ENCODE data around the gene POU2F3. TPM values are rescaled to one million over a fixed set of nuclear protein-coding genes. Genes with fewer than 3 reads are reported as not detected.
A peak's percentile ranks its signal among the peaks of the same experiment; 100 is the strongest.

POU2F3 gene
- total RNA-seq, 3 donors from 2014 or later (not counting 1 experiment from before 2014, with no cell fraction given), result not detected

DNA sequence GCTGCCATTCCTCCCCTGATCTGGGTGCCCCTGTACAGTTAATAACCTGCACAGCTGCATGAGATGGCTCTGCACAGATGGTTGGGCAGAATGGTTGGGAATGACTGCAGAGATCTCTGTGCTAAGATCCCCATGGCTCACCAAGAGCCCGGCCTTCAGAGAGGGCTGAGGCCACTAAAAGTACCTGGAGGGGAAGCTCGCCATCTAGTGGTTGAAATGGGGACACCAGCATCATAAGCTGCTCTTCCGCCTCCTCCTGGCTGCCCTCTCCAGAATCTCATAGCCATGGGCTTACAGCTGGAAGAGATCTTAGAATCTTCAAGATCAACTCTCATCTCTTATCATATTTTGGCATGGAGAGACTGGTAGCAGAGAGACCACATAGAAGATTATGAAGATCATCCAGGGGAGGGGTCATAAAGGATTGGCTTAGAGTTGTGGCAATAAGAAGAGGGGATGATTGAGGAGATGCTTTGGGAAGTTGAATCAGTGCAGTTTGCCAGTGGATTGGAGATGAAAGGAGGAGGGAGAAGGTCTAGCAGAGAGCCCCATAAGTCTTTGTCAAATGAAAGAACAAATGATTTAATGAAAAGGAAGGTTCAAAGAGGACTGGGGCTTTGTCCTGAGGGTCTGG lies 63.2 kb downstream of the POU2F3 start:
- ATAC-seq (peak; percentile 55 to 81 (median 78)), DNase-seq (peak; percentile 47 to 81)
- intact Hi-C loops (cut with micrococcal nuclease), result no loop called here
- H3K9me3 ChIP-seq (ENCODE audit: control insufficient read depth, insufficient read depth, low read length), result no peaks in the 10 kb centered on the region
- TF ChIP-seq, protein P1, sequence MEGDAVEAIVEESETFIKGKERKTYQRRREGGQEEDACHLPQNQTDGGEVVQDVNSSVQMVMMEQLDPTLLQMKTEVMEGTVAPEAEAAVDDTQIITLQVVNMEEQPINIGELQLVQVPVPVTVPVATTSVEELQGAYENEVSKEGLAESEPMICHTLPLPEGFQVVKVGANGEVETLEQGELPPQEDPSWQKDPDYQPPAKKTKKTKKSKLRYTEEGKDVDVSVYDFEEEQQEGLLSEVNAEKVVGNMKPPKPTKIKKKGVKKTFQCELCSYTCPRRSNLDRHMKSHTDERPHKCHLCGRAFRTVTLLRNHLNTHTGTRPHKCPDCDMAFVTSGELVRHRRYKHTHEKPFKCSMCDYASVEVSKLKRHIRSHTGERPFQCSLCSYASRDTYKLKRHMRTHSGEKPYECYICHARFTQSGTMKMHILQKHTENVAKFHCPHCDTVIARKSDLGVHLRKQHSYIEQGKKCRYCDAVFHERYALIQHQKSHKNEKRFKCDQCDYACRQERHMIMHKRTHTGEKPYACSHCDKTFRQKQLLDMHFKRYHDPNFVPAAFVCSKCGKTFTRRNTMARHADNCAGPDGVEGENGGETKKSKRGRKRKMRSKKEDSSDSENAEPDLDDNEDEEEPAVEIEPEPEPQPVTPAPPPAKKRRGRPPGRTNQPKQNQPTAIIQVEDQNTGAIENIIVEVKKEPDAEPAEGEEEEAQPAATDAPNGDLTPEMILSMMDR (IDR thresholded peaks at IDR 0.05), result peak; percentile 96
- 34% methylated on average over 3 of the region's 3 CpGs for WGBS (ENCODE audit: insufficient coverage)
- H3K27me3 ChIP-seq (ENCODE audit: control insufficient read depth, insufficient read depth, low read length), result no peaks in the 10 kb centered on the region
- no peak overlapping the region for H3K4me3 ChIP-seq (ENCODE audit: low read length)
- peaks cover 10 to 19% of the 10 kb centered on the region in 2 donors for H3K27me3 Mint-ChIP-seq (ENCODE audit: low read depth in 2 of 2)
- no peak overlapping the region for H3K27ac ChIP-seq (ENCODE audit: low read length)
- H3K4me1 Mint-ChIP-seq, result no peaks in the 10 kb centered on the region
- H3K36me3 Mint-ChIP-seq, result no peaks in the 10 kb centered on the region
- no peaks in the 10 kb centered on the region for H3K9me3 Mint-ChIP-seq
- H3K4me1 ChIP-seq (ENCODE audit: control insufficient read depth, insufficient read depth, low read length), result no peaks in the 10 kb centered on the region
- no peak overlapping the region for H3K27ac Mint-ChIP-seq
- no peaks in the 10 kb centered on the region for H3K36me3 ChIP-seq (ENCODE audit: control insufficient read depth, insufficient read depth, low read length)
- no peak overlapping the region for H3K4me3 Mint-ChIP-seq

DNA sequence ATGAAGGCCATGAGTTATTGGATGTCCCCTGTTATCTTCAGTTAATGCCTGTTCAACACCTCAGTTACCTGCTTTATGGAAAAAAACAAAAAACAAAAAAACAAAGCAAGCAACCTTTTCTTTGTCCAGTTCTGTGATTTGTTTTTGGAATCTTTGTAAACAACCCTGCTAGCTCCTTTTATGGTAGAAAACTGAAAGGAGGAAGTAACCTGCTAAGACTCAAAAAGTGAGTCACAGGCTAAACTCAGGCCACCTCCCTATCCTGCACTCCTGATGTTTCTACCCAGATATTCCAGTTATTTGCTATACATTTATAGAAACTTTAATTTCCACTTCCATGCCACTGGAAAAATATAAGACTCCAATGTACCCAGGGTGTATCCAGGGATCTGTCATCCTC lies 64.6 kb downstream of the POU2F3 start:
- H3K4me3 Mint-ChIP-seq, result no peak overlapping the region
- no peaks in the 10 kb centered on the region for H3K9me3 ChIP-seq (ENCODE audit: control insufficient read depth, insufficient read depth, low read length)
- TF ChIP-seq, protein P1 (IDR thresholded peaks at IDR 0.05), result no peak
- no peaks in the 10 kb centered on the region for H3K27me3 ChIP-seq (ENCODE audit: control insufficient read depth, insufficient read depth, low read length)
- H3K27ac Mint-ChIP-seq, result no peak overlapping the region
- no peaks in the 10 kb centered on the region for H3K9me3 Mint-ChIP-seq
- ATAC-seq, result no peak
- H3K27me3 Mint-ChIP-seq (ENCODE audit: low read depth in 2 of 2), result peaks cover 5 to 16% of the 10 kb centered on the region in 2 donors
- intact Hi-C loops (cut with micrococcal nuclease), result no loop called here
- H3K4me3 ChIP-seq (ENCODE audit: low read length), result no peak overlapping the region
- H3K4me1 ChIP-seq (ENCODE audit: control insufficient read depth, insufficient read depth, low read length), result no peaks in the 10 kb centered on the region
- no peaks in the 10 kb centered on the region for H3K4me1 Mint-ChIP-seq
- H3K36me3 Mint-ChIP-seq, result no peaks in the 10 kb centered on the region
- H3K36me3 ChIP-seq (ENCODE audit: control insufficient read depth, insufficient read depth, low read length), result no peaks in the 10 kb centered on the region
- no peak overlapping the region for H3K27ac ChIP-seq (ENCODE audit: low read length)
- no peak for DNase-seq

DNA sequence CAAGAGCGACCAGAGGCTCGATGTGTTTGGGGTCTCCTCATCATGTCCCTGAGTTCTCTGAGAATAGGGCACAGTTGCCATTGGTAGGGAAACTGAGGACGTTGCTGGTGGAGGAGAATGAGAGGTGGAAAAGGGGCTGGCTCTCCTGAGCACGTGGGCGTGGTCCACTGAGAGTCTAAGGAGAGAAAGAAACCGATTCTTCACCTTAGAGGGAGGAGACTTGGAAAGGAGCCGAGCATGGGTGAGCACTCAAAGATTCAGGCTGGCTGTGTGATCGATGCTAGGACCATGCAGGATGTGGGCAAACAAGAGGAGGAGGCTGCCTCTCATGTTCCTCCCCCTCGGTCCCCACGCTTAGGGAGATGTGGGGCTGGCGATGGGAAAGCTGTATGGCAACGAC lies 65.3 kb downstream of the POU2F3 start:
- no peaks in the 10 kb centered on the region for H3K36me3 Mint-ChIP-seq
- H3K27me3 Mint-ChIP-seq (ENCODE audit: low read depth in 2 of 2), result peaks cover 5 to 13% of the 10 kb centered on the region in 2 donors
- intact Hi-C loops (cut with micrococcal nuclease), result no loop called here
- ATAC-seq (no peak), DNase-seq (no peak)
- no peaks in the 10 kb centered on the region for H3K4me1 ChIP-seq (ENCODE audit: control insufficient read depth, insufficient read depth, low read length)
- no peaks in the 10 kb centered on the region for H3K4me1 Mint-ChIP-seq
- no peaks in the 10 kb centered on the region for H3K9me3 Mint-ChIP-seq
- no peak overlapping the region for H3K4me3 ChIP-seq (ENCODE audit: low read length)
- H3K27ac Mint-ChIP-seq, result no peak overlapping the region
- peaks cover 2% of the 10 kb centered on the region for H3K27me3 ChIP-seq (ENCODE audit: control insufficient read depth, insufficient read depth, low read length)
- WGBS (ENCODE audit: insufficient coverage), result 81% methylated on average over 12 of the region's 12 CpGs
- H3K36me3 ChIP-seq (ENCODE audit: control insufficient read depth, insufficient read depth, low read length), result no peaks in the 10 kb centered on the region
- H3K27ac ChIP-seq (ENCODE audit: low read length), result no peak overlapping the region
- no peaks in the 10 kb centered on the region for H3K9me3 ChIP-seq (ENCODE audit: control insufficient read depth, insufficient read depth, low read length)
- TF ChIP-seq, protein P1 (IDR thresholded peaks at IDR 0.05), result no peak
- H3K4me3 Mint-ChIP-seq, result no peak overlapping the region

Data from natural killer cell (primary cell).